GM12878 (cell line): ENCODE results near the gene PLEKHN1. TPM values are rescaled to one million over a fixed set of nuclear protein-coding genes. Genes with fewer than 3 reads are reported as not detected.

Source experiments
- ATAC-seq: fragments of 200-7000 bp; cut with Tn5 transposase; 3 replicates; pipeline ENCODE4 v1.9.1; 2020; ENCODE audit warnings: mild to moderate bottlenecking, moderate library complexity
- BruUV-seq: library from RNA; stranded (reverse); fragments of 400-500 nt; replicated peaks from 2 replicates; lab custom pipeline; 2021; lab: Mats Ljungman, UMichigan
- CTCF ChIA-PET: fragments of 300-600 bp; sonication (Branson Sonifier 250); formaldehyde crosslinking; extraction: SDS; loops from one replicate; lab custom pipeline; 2021; ENCODE audit warnings: inconsistent platforms; lab: Yijun Ruan, JAX
- POLR2A ChIA-PET: fragments of 350-600 bp; formaldehyde crosslinking; extraction: SDS; loops from one replicate; lab custom pipeline; 2021; ENCODE audit warnings: inconsistent platforms; lab: Charles Lee
- RAD21 ChIA-PET: fragments of 300-600 bp; sonication (Branson Sonifier 250); formaldehyde crosslinking; loops from one replicate; lab custom pipeline; 2023; ENCODE audit warnings: antibody characterized with exemption; ENCODE audit not compliant: unreplicated experiment; lab: Charles Lee
- SMC1A ChIA-PET: fragments of 300-600 bp; sonication (Branson Sonifier 250); formaldehyde crosslinking; loops from one replicate; lab custom pipeline; 2023; ENCODE audit not compliant: unreplicated experiment, uncharacterized antibody; lab: Charles Lee
- DNase-seq: peaks from one replicate; pipeline ENCODE4 v3.0.0-alpha.2; 2011; ENCODE audit warnings: low read depth, low spot score
- FAIRE-seq: peaks from 3 replicates; lab custom pipeline; 2011; peaks lifted over from hg19 to GRCh38; lab: Jason Lieb, UNC
- H2AFZ ChIP-seq: 2 replicates; pipeline ENCODE4 v1.6.0; 2011; ENCODE audit warnings: low read depth, low read length, control low read depth; ENCODE audit not compliant: control insufficient read depth
- H3K27ac ChIP-seq: 2 replicates; pipeline ENCODE4 v1.5.1; 2011; ENCODE audit warnings: control low read depth; ENCODE audit not compliant: control insufficient read depth, insufficient read depth
- H3K27me3 ChIP-seq, 2 experiments: replicated peaks in 1 of 2; 2 replicates each; pipeline versions ENCODE4 v1.6.0 to v1.6.1; 2011; ENCODE audit warnings: low read length in 1 of 2; ENCODE audit not compliant: control insufficient read depth in 2 of 2, insufficient read depth in 2 of 2
- H3K36me3 ChIP-seq, 2 experiments: 2 replicates each; pipeline ENCODE4 v1.5.1; 2011; ENCODE audit warnings: low read length in 1 of 2; ENCODE audit not compliant: control insufficient read depth in 2 of 2, insufficient read depth in 2 of 2
- H3K4me1 ChIP-seq: 2 replicates; pipeline ENCODE4 v1.6.1; 2011; ENCODE audit warnings: mild to moderate bottlenecking, low read length, moderate library complexity, mixed read lengths; ENCODE audit not compliant: control insufficient read depth, insufficient read depth
- H3K4me2 ChIP-seq: 2 replicates; pipeline ENCODE4 v1.6.0; 2011; ENCODE audit warnings: control low read depth; ENCODE audit not compliant: control insufficient read depth, insufficient read depth
- H3K4me3 ChIP-seq: fragments of 200-600 bp; sonication (generic); 2 replicates; pipeline ENCODE4 v1.5.1; 2016
- H3K79me2 ChIP-seq: 2 replicates; pipeline ENCODE4 v1.6.0; 2011; ENCODE audit warnings: low read length; ENCODE audit not compliant: control insufficient read depth, insufficient read depth
- H3K9ac ChIP-seq: 2 replicates; pipeline ENCODE4 v1.8.0; 2011; ENCODE audit warnings: low read length, control low read depth, mixed read lengths; ENCODE audit not compliant: control insufficient read depth, insufficient read depth
- H3K9me3 ChIP-seq: replicated peaks from 3 replicates; pipeline ENCODE4 v1.5.1; 2011; ENCODE audit warnings: mild to moderate bottlenecking, low read length; ENCODE audit not compliant: control insufficient read depth, insufficient read depth
- H4K20me1 ChIP-seq: 2 replicates; pipeline ENCODE4 v1.6.0; 2011; ENCODE audit not compliant: control insufficient read depth, insufficient read depth
- ASH2L ChIP-seq: fragments of 300-600, 200-600 bp; sonication (generic); IDR thresholded peaks from 2 replicates; pipeline ENCODE4 v1.6.1; 2017; ENCODE audit warnings: low read depth, mild to moderate bottlenecking, borderline replicate concordance
- BCL3 ChIP-seq: IDR thresholded peaks from 2 replicates; pipeline ENCODE4 v1.6.1; 2011; ENCODE audit warnings: borderline replicate concordance, low read depth, mild to moderate bottlenecking, moderate library complexity, low read length; ENCODE audit not compliant: insufficient read depth, poor library complexity, severe bottlenecking
- BMI1 ChIP-seq: fragments of 450-650 bp; IDR thresholded peaks from 2 replicates; pipeline ENCODE4 v1.6.1; 2016; ENCODE audit warnings: mild to moderate bottlenecking, moderate library complexity, borderline replicate concordance
- E2F4 ChIP-seq: IDR thresholded peaks from 2 replicates; pipeline ENCODE4 v1.6.1; 2012; ENCODE audit warnings: low read depth, low read length, improper control_type of control experiment
- EED ChIP-seq: sonication (generic); IDR thresholded peaks from 2 replicates; pipeline ENCODE4 v1.6.1; 2016; ENCODE audit warnings: antibody characterized with exemption, low read depth
- ELK1 ChIP-seq: IDR thresholded peaks from 2 replicates; pipeline ENCODE4 v1.6.1; 2012; ENCODE audit warnings: low read depth, low read length, improper control_type of control experiment
- EP300 ChIP-seq, 2 experiments: fragments of 150-350 bp in 1 of 2; IDR thresholded peaks; 2 replicates each; pipeline ENCODE4 v1.6.1; 2011 to 2012; ENCODE audit warnings: low read depth in 2 of 2, low read length in 2 of 2, borderline replicate concordance in 1 of 2, improper control_type of control experiment in 1 of 2, inconsistent platforms in 1 of 2; ENCODE audit not compliant: control insufficient read depth in 1 of 2
- IRF3 ChIP-seq: fragments of 450-650 bp; IDR thresholded peaks from 2 replicates; pipeline ENCODE4 v1.6.1; 2014; ENCODE audit warnings: mild to moderate bottlenecking
- MXI1 ChIP-seq: fragments of 150-350 bp; IDR thresholded peaks from 2 replicates; pipeline ENCODE4 v1.6.1; 2011; ENCODE audit warnings: low read depth, mild to moderate bottlenecking, inconsistent platforms, low read length, improper control_type of control experiment
- MYB ChIP-seq: fragments of 150-350 bp; IDR thresholded peaks from 2 replicates; pipeline ENCODE4 v1.6.1; 2014; ENCODE audit warnings: mild to moderate bottlenecking, low read depth, low read length, borderline replicate concordance
- NKRF ChIP-seq: fragments of 450-650 bp; conservative IDR thresholded peaks from 2 replicates; pipeline ENCODE4 v1.6.1; 2017; ENCODE audit warnings: mild to moderate bottlenecking, moderate library complexity
- NR2C1 ChIP-seq: fragments of 450-650 bp; IDR thresholded peaks from 2 replicates; pipeline ENCODE4 v1.6.1; 2017; ENCODE audit warnings: antibody characterized with exemption, mild to moderate bottlenecking, moderate library complexity
- SPI1 ChIP-seq: IDR thresholded peaks from 2 replicates; pipeline ENCODE4 v1.6.1; 2011; ENCODE audit warnings: low read depth, mild to moderate bottlenecking, low read length, moderate library complexity, borderline replicate concordance; ENCODE audit not compliant: insufficient read depth
- SRF ChIP-seq, 2 experiments: IDR thresholded peaks; 2 replicates each; pipeline ENCODE4 v1.6.1; 2011; ENCODE audit warnings: low read depth in 2 of 2, low read length in 2 of 2, mild to moderate bottlenecking in 1 of 2, moderate library complexity in 1 of 2
- TAF1 ChIP-seq: IDR thresholded peaks from 2 replicates; pipeline ENCODE4 v1.6.1; 2011; ENCODE audit warnings: mild to moderate bottlenecking, low read depth, low read length, borderline replicate concordance
- ZNF24 ChIP-seq: fragments of 450-650 bp; IDR thresholded peaks from 2 replicates; pipeline ENCODE4 v1.6.1; 2017; ENCODE audit warnings: antibody characterized with exemption, mild to moderate bottlenecking
- WGBS: methylation state at CpG from one replicate; pipeline ENCODE4 v1.1.6; 2016; ENCODE audit warnings: low lambda C conversion rate; ENCODE audit not compliant: insufficient replicate concordance, insufficient coverage; ENCODE audit errors: missing lambda C conversion rate; 5-methylcytosine and 5-hydroxymethylcytosine counted together
- in situ Hi-C: fragments of 300-500 bp; cut with MboI; formaldehyde crosslinking; loops from 9 replicates; pipeline ENCODE4 v1.14.3; 2018; ENCODE audit warnings: mixed read lengths
- intact Hi-C: fragments of 100-400 bp; cut with micrococcal nuclease; formaldehyde crosslinking; loops from one replicate; pipeline ENCODE4 v1.14.2; 2022; ENCODE audit not compliant: unreplicated experiment
- polyA plus RNA-seq, 11 experiments: library from polyadenylated mRNA; depleted of rRNA in 4 of 11; unstranded in 6 of 11; stranded (reverse) in 5 of 11; fragments of >200 nt; fragmentation: Nextera tagmentation in 4 of 11; fragmentation: Illumina TruSeq in 1 of 11; extraction: Ambion mirVana in 4 of 11; extraction: Trizol in 1 of 11; gene quantifications; 1 replicate in 1 of 11; 2 replicates in 10 of 11; pipeline versions ENCODE4 v1.2.1 to v1.2.3, GENCODE V29; 2011 to 2016; ENCODE audit warnings: inconsistent platforms in 2 of 11, missing spikeins in 2 of 11, low read depth in 1 of 11
- total RNA-seq, 4 experiments: library from RNA; depleted of rRNA in 3 of 4; stranded (reverse); fragments of >200 nt in 3 of 4; fragmentation: Illumina TruSeq in 1 of 4; extraction: Trizol in 1 of 4; gene quantifications; 2 replicates each; pipeline versions ENCODE4 v1.2.1 to v1.2.3, GENCODE V29; 2013 to 2021

PLEKHN1 gene
- total and polyA plus RNA-seq, 10 of the 15 experiments (the other 5 are each of a cell fraction or from before 2014, with no cell fraction given), result 0.04 to 0.26 (median 0.18) TPM; not detected in 6

GRCh38 chr1:972726-973458, 6.6 kb downstream of the PLEKHN1 start:
- H3K27me3 ChIP-seq, result no peaks in the 10 kb centered on the region
- BruUV-seq, result no TSS peak
- FAIRE-seq, result no peak
- no peak for TF ChIP-seq EP300 (IDR thresholded peaks at IDR 0.05; ENCODE audit: borderline replicate concordance in 1 of 2, control insufficient read depth in 1 of 2, low read depth in 2 of 2, low read length in 2 of 2)
- TF ChIP-seq NKRF, result no peak
- TF ChIP-seq E2F4, result no peak
- TF ChIP-seq EED, result no peak
- TF ChIP-seq TAF1, result no peak
- TF ChIP-seq NR2C1, result no peak
- no peak for TF ChIP-seq MXI1
- TF ChIP-seq ZNF24, result no peak
- TF ChIP-seq IRF3, result no peak
- TF ChIP-seq MYB, result no peak
- TF ChIP-seq SPI1, result no peak
- no peak for TF ChIP-seq BCL3
- no peak for TF ChIP-seq BMI1
- TF ChIP-seq ELK1, result no peak
- no peak for TF ChIP-seq ASH2L
- no peak for TF ChIP-seq SRF (IDR thresholded peaks at IDR 0.05; ENCODE audit: low read depth in 2 of 2, low read length in 2 of 2)

More at GRCh38 chr1:972726-973458, 6.6 kb downstream of the PLEKHN1 start:
- Histone ChIP-seq H3K79me2 (no peaks in the 10 kb centered on the region), H3K36me3 (no peaks in the 10 kb centered on the region), H3K4me1 (no peaks in the 10 kb centered on the region), H2AFZ (no peak overlapping the region), H4K20me1 (no peaks in the 10 kb centered on the region), H3K9ac (no peak overlapping the region), H3K9me3 (no peaks in the 10 kb centered on the region), H3K4me3 (no peak overlapping the region), H3K4me2 (no peak overlapping the region), H3K27ac (no peak overlapping the region)
- ChIA-PET CTCF (interaction anchor here (1.3 kb wide), 1 partner anchor 91 kb away, joined by 3 read pairs; no protein-coding TSS in a partner anchor), SMC1A (no interaction called here), RAD21 (no interaction called here), POLR2A (no interaction called here)
- intact Hi-C loops, result no loop called here
- no peak for DNase-seq
- WGBS, result 69% methylated on average over 22 of the region's 28 CpGs
- in situ Hi-C loops, result no loop called here
- ATAC-seq, result no peak
